ENCODE measurements around the gene KRTAP12-4. TPM values are rescaled to one million over a fixed set of nuclear protein-coding genes. Genes with fewer than 3 reads are reported as not detected.

The KRTAP12-4 gene
- total RNA-seq, 4 donors from 2014 or later: not detected

GRCh38 chr21:44615466-44615865 is 39.0 kb downstream of the KRTAP12-4 start:
- TF ChIP-seq CTCF (IDR thresholded peaks at IDR 0.05): no peak
- TF ChIP-seq POLR2A (IDR thresholded peaks at IDR 0.05): no peak
- Histone ChIP-seq H3K27ac (no peak overlapping the region), H3K4me3 (no peak overlapping the region), H3K36me3 (no peaks in the 10 kb centered on the region), H3K27me3 (peaks cover 0 to 64% (median 0%) of the 10 kb centered on the region in 4 donors), H3K4me1 (no peaks in the 10 kb centered on the region), H3K9me3 (peaks cover 0 to 19% (median 0%) of the 10 kb centered on the region in 3 donors)
- WGBS, 2 donors: 54 to 71% methylated on average over 6 of the region's 8 CpGs
- intact Hi-C loops (cut with DNase I): no loop called here
- no peak for DNase-seq

GRCh38 chr21:44614961-44615391 is 39.5 kb downstream of the KRTAP12-4 start:
- intact Hi-C loops (cut with DNase I): no loop called here
- Histone ChIP-seq H3K4me1 (no peaks in the 10 kb centered on the region), H3K9me3 (peaks cover 0 to 21% (median 0%) of the 10 kb centered on the region in 3 donors), H3K4me3 (no peak overlapping the region), H3K36me3 (no peaks in the 10 kb centered on the region), H3K27ac (no peak overlapping the region), H3K27me3 (peaks cover 0 to 64% (median 0%) of the 10 kb centered on the region in 4 donors)
- 59 to 79% methylated on average over 7 to 26 of the region's 28 CpGs for whole genome bisulfite sequencing, 2 donors
- TF ChIP-seq CTCF (IDR thresholded peaks at IDR 0.05) (no peak), POLR2A (IDR thresholded peaks at IDR 0.05) (no peak)
- no peak for DNase-seq

- TF ChIP-seq POLR2A (IDR thresholded peaks at IDR 0.05) (no peak), CTCF (IDR thresholded peaks at IDR 0.05) (no peak)
- H3K4me3 ChIP-seq: no peak overlapping the region
- intact Hi-C loops (cut with DNase I): no loop called here
- WGBS, 2 donors: 78 to 100% methylated on average over 1 to 5 of the region's 20 CpGs
- H3K27ac ChIP-seq: no peak overlapping the region
- no peak for DNase-seq
- H3K9me3 ChIP-seq: peaks cover 0 to 20% (median 0%) of the 10 kb centered on the region in 3 donors
- H3K27me3 ChIP-seq: peaks cover 0 to 66% (median 0%) of the 10 kb centered on the region in 4 donors
- no peaks in the 10 kb centered on the region for H3K36me3 ChIP-seq
- no peaks in the 10 kb centered on the region for H3K4me1 ChIP-seq
Measured at GRCh38 chr21:44614161-44614631, 40.3 kb downstream of the KRTAP12-4 start.

GRCh38 chr21:44613386-44614155 is 40.9 kb downstream of the KRTAP12-4 start:
- intact Hi-C loops (cut with DNase I): no loop called here
- 85% methylated on average over 8 of the region's 26 CpGs; no CpG with 5 or more reads in 1 of the 2 donors for WGBS, 2 donors
- no peak for DNase-seq
- Histone ChIP-seq H3K9me3 (peaks cover 0 to 21% (median 0%) of the 10 kb centered on the region in 3 donors), H3K4me1 (no peaks in the 10 kb centered on the region), H3K27ac (no peak overlapping the region), H3K27me3 (peaks cover 0 to 65% (median 0%) of the 10 kb centered on the region in 4 donors), H3K4me3 (no peak overlapping the region), H3K36me3 (no peaks in the 10 kb centered on the region)
- TF ChIP-seq POLR2A (IDR thresholded peaks at IDR 0.05) (no peak), CTCF (IDR thresholded peaks at IDR 0.05) (no peak)

- 15 to 91% methylated on average over 1 to 6 of the region's 13 CpGs for WGBS, 2 donors
- H3K27me3 ChIP-seq: peaks cover 0 to 60% (median 0%) of the 10 kb centered on the region in 4 donors
- no peak overlapping the region for H3K4me3 ChIP-seq
- no peak overlapping the region for H3K27ac ChIP-seq
- H3K36me3 ChIP-seq: no peaks in the 10 kb centered on the region
- intact Hi-C loops (cut with DNase I): no loop called here
- TF ChIP-seq CTCF (IDR thresholded peaks at IDR 0.05): no peak
- TF ChIP-seq POLR2A (IDR thresholded peaks at IDR 0.05): no peak
- DNase-seq: no peak
- H3K4me1 ChIP-seq: no peaks in the 10 kb centered on the region
- H3K9me3 ChIP-seq: peaks cover 0 to 21% (median 0%) of the 10 kb centered on the region in 3 donors
Measured at GRCh38 chr21:44612669-44613229, 41.7 kb downstream of the KRTAP12-4 start.
